ENCODE measurements around the gene DCTN4. TPM values are rescaled to one million over a fixed set of nuclear protein-coding genes. Genes with fewer than 3 reads are reported as not detected.

Gene DCTN4
- 10 to 100 TPM; 55.2 to 87.4 (median 69.0) TPM for total RNA-seq
- 10 to 100 TPM; 27.0 to 76.5 TPM for polyA plus RNA-seq
- long read RNA-seq, donor 1, full-length matches to known transcripts, result 5 of 50 reads
- long read RNA-seq, donor 1, partial matches to known transcripts, result 5 of 50 reads
- long read RNA-seq, donor 1, other reads (novel, unspliced or antisense), result 40 of 50 reads
- long read RNA-seq, donor 2, full-length matches to known transcripts, result 8 of 13 reads
- long read RNA-seq, donor 2, partial matches to known transcripts, result 5 of 13 reads
- long read RNA-seq, donor 2, other reads (novel, unspliced or antisense), result 0 of 13 reads
- long read RNA-seq, donor 3, full-length matches to known transcripts, result 55 of 73 reads
- long read RNA-seq, donor 3, partial matches to known transcripts, result 9 of 73 reads
- long read RNA-seq, donor 3, other reads (novel, unspliced or antisense), result 9 of 73 reads

- no peaks in the 10 kb centered on the region for H3K9me3 ChIP-seq
- peak; percentile 96 to 98 (median 96) for DNase-seq
- WGBS, 3 donors, result 0 to 1% (median 1%) methylated on average over 51 of the region's 51 CpGs
- TF ChIP-seq CTCF (IDR thresholded peaks at IDR 0.05), result peak in 1 of 3 donors; percentile 43
- TF ChIP-seq EP300 (IDR thresholded peaks at IDR 0.05), result peak; percentile 17
- TF ChIP-seq POLR2A (IDR thresholded peaks at IDR 0.05), result peak; percentile 87
- H3K36me3 ChIP-seq, result no peaks in the 10 kb centered on the region
- peaks cover 3% of the 10 kb centered on the region for H3K4me1 ChIP-seq (ENCODE audit: insufficient read depth)
- peak within 1 kb of the TSS; percentile 68 for H3K4me3 ChIP-seq
- peak within 1 kb of the TSS; percentile 96 to 97 for H3K27ac ChIP-seq
- no peaks in the 10 kb centered on the region for H3K27me3 ChIP-seq
- intact Hi-C loops (cut with DNase I), result no loop called here
Observed at GRCh38 chr5:150758531-150759333, at the start of gene DCTN4. DCTN4 (minus strand) TSS chr5:150759017; CDS start chr5:150758993, 24 bp downstream.

- Histone ChIP-seq H3K9me3 (no peaks in the 10 kb centered on the region), H3K4me1 (ENCODE audit: insufficient read depth) (no peaks in the 10 kb centered on the region), H3K4me3 (no peak overlapping the region), H3K27me3 (no peaks in the 10 kb centered on the region), H3K27ac (no peak overlapping the region), H3K36me3 (no peaks in the 10 kb centered on the region)
- WGBS, 3 donors, result 90 to 94% (median 91%) methylated on average over 6 of the region's 6 CpGs
- no peak for TF ChIP-seq POLR2A (IDR thresholded peaks at IDR 0.05)
- TF ChIP-seq CTCF (IDR thresholded peaks at IDR 0.05), result no peak
- no peak for TF ChIP-seq EP300 (IDR thresholded peaks at IDR 0.05)
- no peak for DNase-seq
- intact Hi-C loops (cut with DNase I), result loop anchor here in 1 of 4 donors (5.0 kb wide), 1 partner anchor 43 kb away; the partner anchor contains the start of gene IRGM
Observed at GRCh38 chr5:150804388-150804787, 45.6 kb upstream of the DCTN4 start.

GRCh38 chr5:150801117-150801927 is 42.5 kb upstream of the DCTN4 start:
- TF ChIP-seq EP300 (IDR thresholded peaks at IDR 0.05), result no peak
- TF ChIP-seq POLR2A (IDR thresholded peaks at IDR 0.05), result no peak
- peak; percentile 5 to 67 (median 54) for TF ChIP-seq CTCF (IDR thresholded peaks at IDR 0.05)
- intact Hi-C loops (cut with DNase I), result loop anchor here in 1 of 4 donors (5.0 kb wide), 1 partner anchor 46 kb away; the partner anchor contains the start of gene IRGM
- no peaks in the 10 kb centered on the region for H3K9me3 ChIP-seq
- no peaks in the 10 kb centered on the region for H3K4me1 ChIP-seq (ENCODE audit: insufficient read depth)
- H3K4me3 ChIP-seq, result peak overlapping the region; percentile 34
- peak in 2 of 5 donors; percentile 28 to 50 for DNase-seq
- peak overlapping the region in 1 of 2 donors; percentile 55 for H3K27ac ChIP-seq
- no peaks in the 10 kb centered on the region for H3K36me3 ChIP-seq
- H3K27me3 ChIP-seq, result no peaks in the 10 kb centered on the region
- 3 to 4% (median 4%) methylated on average over 15 of the region's 15 CpGs for WGBS, 3 donors

- Histone ChIP-seq H3K9me3 (no peaks in the 10 kb centered on the region), H3K4me3 (no peak overlapping the region), H3K4me1 (ENCODE audit: insufficient read depth) (no peaks in the 10 kb centered on the region), H3K27me3 (no peaks in the 10 kb centered on the region), H3K27ac (no peak overlapping the region), H3K36me3 (no peaks in the 10 kb centered on the region)
- 94 to 100% (median 96%) methylated on average over 2 of the region's 2 CpGs for WGBS, 3 donors
- DNase-seq, result no peak
- no peak for TF ChIP-seq CTCF (IDR thresholded peaks at IDR 0.05)
- TF ChIP-seq POLR2A (IDR thresholded peaks at IDR 0.05), result no peak
- TF ChIP-seq EP300 (IDR thresholded peaks at IDR 0.05), result no peak
- intact Hi-C loops (cut with DNase I), result no loop called here
Observed at GRCh38 chr5:150797384-150797783, 38.6 kb upstream of the DCTN4 start.
